GM12878 (cell line): ENCODE data around the gene NLN. TPM values are rescaled to one million over a fixed set of nuclear protein-coding genes. Genes with fewer than 3 reads are reported as not detected.

ENCODE experiments used
- BCL11A ChIP-seq: IDR thresholded peaks from 2 replicates; pipeline ENCODE4 v1.6.1; 2011; ENCODE audit warnings: low read depth, low read length
- CHD2 ChIP-seq: IDR thresholded peaks from 2 replicates; pipeline ENCODE4 v1.6.1; 2011; ENCODE audit warnings: low read depth, low read length, improper control_type of control experiment, borderline replicate concordance
- CHD4 ChIP-seq: fragments of 200-600 bp; sonication (generic); IDR thresholded peaks from 2 replicates; pipeline ENCODE4 v1.6.1; 2016; ENCODE audit warnings: mild to moderate bottlenecking
- CREB1 ChIP-seq: IDR thresholded peaks from 2 replicates; pipeline ENCODE4 v1.6.1; 2012; ENCODE audit warnings: low read depth, mild to moderate bottlenecking, inconsistent platforms
- CREM ChIP-seq: IDR thresholded peaks from 2 replicates; pipeline ENCODE4 v1.6.1; 2014; ENCODE audit warnings: antibody characterized with exemption, low read depth
- DPF2 ChIP-seq: fragments of 450-650 bp; IDR thresholded peaks from 2 replicates; pipeline ENCODE4 v1.6.1; 2017; ENCODE audit warnings: mild to moderate bottlenecking
- EED ChIP-seq: sonication (generic); IDR thresholded peaks from 2 replicates; pipeline ENCODE4 v1.6.1; 2016; ENCODE audit warnings: antibody characterized with exemption, low read depth
- ESRRA ChIP-seq: IDR thresholded peaks from 2 replicates; pipeline ENCODE4 v1.6.1; 2012; ENCODE audit warnings: mild to moderate bottlenecking, low read length, improper control_type of control experiment
- EZH2 ChIP-seq: IDR thresholded peaks from 2 replicates; pipeline ENCODE4 v1.6.1; 2012; ENCODE audit warnings: low read depth, mild to moderate bottlenecking, control low read depth, inconsistent platforms, low read length, borderline replicate concordance; ENCODE audit not compliant: control insufficient read depth
- IKZF2 ChIP-seq, 2 experiments: fragments of 450-650 bp; IDR thresholded peaks; 2 replicates each; pipeline ENCODE4 v1.6.1; 2017; ENCODE audit warnings: mild to moderate bottlenecking in 2 of 2, moderate library complexity in 2 of 2
- KLF5 ChIP-seq: fragments of 450-650 bp; IDR thresholded peaks from 2 replicates; pipeline ENCODE4 v1.6.1; 2014; ENCODE audit warnings: mild to moderate bottlenecking; ENCODE audit not compliant: partially characterized antibody
- MTA2 ChIP-seq: fragments of 450-650 bp; IDR thresholded peaks from 2 replicates; pipeline ENCODE4 v1.6.1; 2016; ENCODE audit warnings: low read depth, mild to moderate bottlenecking, moderate library complexity
- MTA3 ChIP-seq: IDR thresholded peaks from 2 replicates; pipeline ENCODE4 v1.6.1; 2012; ENCODE audit warnings: low read length, inconsistent platforms, borderline replicate concordance
- NFIC ChIP-seq: IDR thresholded peaks from 2 replicates; pipeline ENCODE4 v1.6.1; 2012; ENCODE audit warnings: low read depth, mild to moderate bottlenecking, inconsistent platforms, low read length, moderate library complexity
- PML ChIP-seq: IDR thresholded peaks from 2 replicates; pipeline ENCODE4 v1.6.1; 2012; ENCODE audit warnings: low read length, inconsistent platforms
- SMAD5 ChIP-seq: IDR thresholded peaks from 2 replicates; pipeline ENCODE4 v1.6.1; 2016; ENCODE audit warnings: antibody characterized with exemption, low read depth
- SMARCA5 ChIP-seq: fragments of 450-650 bp; IDR thresholded peaks from 2 replicates; pipeline ENCODE4 v1.6.1; 2017; ENCODE audit warnings: mild to moderate bottlenecking
- TCF12 ChIP-seq: IDR thresholded peaks from 2 replicates; pipeline ENCODE4 v1.6.1; 2011; ENCODE audit warnings: low read depth, mild to moderate bottlenecking, low read length
- ZNF217 ChIP-seq: fragments of 450-650 bp; IDR thresholded peaks from 2 replicates; pipeline ENCODE4 v1.6.1; 2017; ENCODE audit warnings: antibody characterized with exemption, mild to moderate bottlenecking
- polyA plus RNA-seq, 11 experiments: library from polyadenylated mRNA; depleted of rRNA in 4 of 11; unstranded in 6 of 11; stranded (reverse) in 5 of 11; fragments of >200 nt; fragmentation: Nextera tagmentation in 4 of 11; fragmentation: Illumina TruSeq in 1 of 11; extraction: Ambion mirVana in 4 of 11; extraction: Trizol in 1 of 11; gene quantifications; 1 replicate in 1 of 11; 2 replicates in 10 of 11; pipeline versions ENCODE4 v1.2.1 to v1.2.3, GENCODE V29; 2011 to 2016; ENCODE audit warnings: inconsistent platforms in 2 of 11, missing spikeins in 2 of 11, low read depth in 1 of 11
- total RNA-seq, 4 experiments: library from RNA; depleted of rRNA in 3 of 4; stranded (reverse); fragments of >200 nt in 3 of 4; fragmentation: Illumina TruSeq in 1 of 4; extraction: Trizol in 1 of 4; gene quantifications; 2 replicates each; pipeline versions ENCODE4 v1.2.1 to v1.2.3, GENCODE V29; 2013 to 2021
- TF ChIP-seq, protein P1 (sequence below): fragments of 450-650 bp; IDR thresholded peaks from 2 replicates; pipeline ENCODE4 v1.6.1; 2017; ENCODE audit warnings: mild to moderate bottlenecking, moderate library complexity
- TF ChIP-seq, protein P2 (sequence below): IDR thresholded peaks from 2 replicates; pipeline ENCODE4 v1.6.1; 2012; ENCODE audit warnings: low read length, inconsistent platforms
- TF ChIP-seq, protein P3 (sequence below): fragments of 450-650 bp; IDR thresholded peaks from 2 replicates; pipeline ENCODE4 v1.6.1; 2017; ENCODE audit warnings: borderline replicate concordance
- TF ChIP-seq, protein P4 (sequence below): IDR thresholded peaks from 2 replicates; pipeline ENCODE4 v1.6.1; 2011; ENCODE audit warnings: borderline replicate concordance, low read depth, mild to moderate bottlenecking, moderate library complexity, low read length; ENCODE audit not compliant: insufficient read depth, poor library complexity, severe bottlenecking

NLN gene
- total and polyA plus RNA-seq, 10 of the 15 experiments (the other 5 are each of a cell fraction or from before 2014, with no cell fraction given): 6.8 to 56.9 (median 33.3) TPM

DNA sequence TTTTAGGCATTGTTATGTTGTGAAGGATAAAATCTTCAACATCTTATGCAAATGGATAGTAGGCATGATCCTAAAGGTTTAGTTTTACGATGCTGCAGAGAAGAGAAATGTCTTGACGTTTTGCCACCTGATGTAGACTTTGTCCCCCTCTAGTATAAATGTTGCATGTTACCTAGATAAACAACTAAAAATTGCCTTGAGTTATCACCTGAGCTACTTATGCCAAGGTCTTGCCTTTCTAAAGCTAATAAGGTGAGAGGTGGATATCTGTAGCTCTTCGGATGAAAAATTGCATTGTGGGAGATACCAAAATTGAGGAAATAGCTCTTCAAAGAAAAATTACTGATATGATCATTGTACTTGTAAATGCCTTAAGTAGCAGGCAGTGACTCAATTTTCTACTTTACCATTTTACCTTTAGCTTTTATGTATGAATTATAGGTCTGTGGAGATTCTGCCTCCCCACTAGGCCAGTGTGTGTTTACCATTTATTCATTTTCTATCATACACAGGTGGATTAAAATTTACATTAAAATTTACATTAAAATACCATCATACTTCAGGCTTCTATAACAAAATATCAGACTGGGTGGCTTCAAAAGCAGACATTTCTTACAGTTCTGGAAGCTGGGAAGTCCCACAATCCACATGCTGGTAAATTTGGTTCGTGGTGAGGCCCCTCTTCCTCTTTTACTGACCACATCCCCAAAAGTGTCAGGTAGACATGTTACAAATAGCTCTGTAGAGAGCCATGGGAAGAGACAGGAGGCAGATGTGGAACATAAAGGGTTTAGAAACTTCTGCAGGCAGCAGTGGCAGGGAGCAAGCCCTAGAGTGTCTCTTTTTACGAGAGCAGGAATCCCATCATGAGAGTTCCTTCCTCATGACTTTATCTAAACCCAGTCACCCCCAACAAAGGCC, 103.7 kb downstream of the NLN start (continued):
- TF ChIP-seq, protein P1, sequence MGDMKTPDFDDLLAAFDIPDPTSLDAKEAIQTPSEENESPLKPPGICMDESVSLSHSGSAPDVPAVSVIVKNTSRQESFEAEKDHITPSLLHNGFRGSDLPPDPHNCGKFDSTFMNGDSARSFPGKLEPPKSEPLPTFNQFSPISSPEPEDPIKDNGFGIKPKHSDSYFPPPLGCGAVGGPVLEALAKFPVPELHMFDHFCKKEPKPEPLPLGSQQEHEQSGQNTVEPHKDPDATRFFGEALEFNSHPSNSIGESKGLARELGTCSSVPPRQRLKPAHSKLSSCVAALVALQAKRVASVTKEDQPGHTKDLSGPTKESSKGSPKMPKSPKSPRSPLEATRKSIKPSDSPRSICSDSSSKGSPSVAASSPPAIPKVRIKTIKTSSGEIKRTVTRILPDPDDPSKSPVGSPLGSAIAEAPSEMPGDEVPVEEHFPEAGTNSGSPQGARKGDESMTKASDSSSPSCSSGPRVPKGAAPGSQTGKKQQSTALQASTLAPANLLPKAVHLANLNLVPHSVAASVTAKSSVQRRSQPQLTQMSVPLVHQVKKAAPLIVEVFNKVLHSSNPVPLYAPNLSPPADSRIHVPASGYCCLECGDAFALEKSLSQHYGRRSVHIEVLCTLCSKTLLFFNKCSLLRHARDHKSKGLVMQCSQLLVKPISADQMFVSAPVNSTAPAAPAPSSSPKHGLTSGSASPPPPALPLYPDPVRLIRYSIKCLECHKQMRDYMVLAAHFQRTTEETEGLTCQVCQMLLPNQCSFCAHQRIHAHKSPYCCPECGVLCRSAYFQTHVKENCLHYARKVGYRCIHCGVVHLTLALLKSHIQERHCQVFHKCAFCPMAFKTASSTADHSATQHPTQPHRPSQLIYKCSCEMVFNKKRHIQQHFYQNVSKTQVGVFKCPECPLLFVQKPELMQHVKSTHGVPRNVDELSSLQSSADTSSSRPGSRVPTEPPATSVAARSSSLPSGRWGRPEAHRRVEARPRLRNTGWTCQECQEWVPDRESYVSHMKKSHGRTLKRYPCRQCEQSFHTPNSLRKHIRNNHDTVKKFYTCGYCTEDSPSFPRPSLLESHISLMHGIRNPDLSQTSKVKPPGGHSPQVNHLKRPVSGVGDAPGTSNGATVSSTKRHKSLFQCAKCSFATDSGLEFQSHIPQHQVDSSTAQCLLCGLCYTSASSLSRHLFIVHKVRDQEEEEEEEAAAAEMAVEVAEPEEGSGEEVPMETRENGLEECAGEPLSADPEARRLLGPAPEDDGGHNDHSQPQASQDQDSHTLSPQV: no peak
- 0 out of 2 replicates have a peak, but pooled peaks have one; percentile 33 for TF ChIP-seq CHD2
- TF ChIP-seq NFIC: peak; percentile 95
- peak; percentile 96 for TF ChIP-seq EED
- peak; percentile 81 for TF ChIP-seq CREM
- peak; percentile 92 for TF ChIP-seq DPF2
- 0 out of 2 replicates have a peak, but pooled peaks have one; percentile 62 for TF ChIP-seq TCF12
- TF ChIP-seq EZH2: no peak
- TF ChIP-seq, protein P2, sequence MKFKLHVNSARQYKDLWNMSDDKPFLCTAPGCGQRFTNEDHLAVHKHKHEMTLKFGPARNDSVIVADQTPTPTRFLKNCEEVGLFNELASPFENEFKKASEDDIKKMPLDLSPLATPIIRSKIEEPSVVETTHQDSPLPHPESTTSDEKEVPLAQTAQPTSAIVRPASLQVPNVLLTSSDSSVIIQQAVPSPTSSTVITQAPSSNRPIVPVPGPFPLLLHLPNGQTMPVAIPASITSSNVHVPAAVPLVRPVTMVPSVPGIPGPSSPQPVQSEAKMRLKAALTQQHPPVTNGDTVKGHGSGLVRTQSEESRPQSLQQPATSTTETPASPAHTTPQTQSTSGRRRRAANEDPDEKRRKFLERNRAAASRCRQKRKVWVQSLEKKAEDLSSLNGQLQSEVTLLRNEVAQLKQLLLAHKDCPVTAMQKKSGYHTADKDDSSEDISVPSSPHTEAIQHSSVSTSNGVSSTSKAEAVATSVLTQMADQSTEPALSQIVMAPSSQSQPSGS: peak; percentile 81
- peak; percentile 97 to 98 for TF ChIP-seq IKZF2 (IDR thresholded peaks at IDR 0.05)
- TF ChIP-seq, protein P3, sequence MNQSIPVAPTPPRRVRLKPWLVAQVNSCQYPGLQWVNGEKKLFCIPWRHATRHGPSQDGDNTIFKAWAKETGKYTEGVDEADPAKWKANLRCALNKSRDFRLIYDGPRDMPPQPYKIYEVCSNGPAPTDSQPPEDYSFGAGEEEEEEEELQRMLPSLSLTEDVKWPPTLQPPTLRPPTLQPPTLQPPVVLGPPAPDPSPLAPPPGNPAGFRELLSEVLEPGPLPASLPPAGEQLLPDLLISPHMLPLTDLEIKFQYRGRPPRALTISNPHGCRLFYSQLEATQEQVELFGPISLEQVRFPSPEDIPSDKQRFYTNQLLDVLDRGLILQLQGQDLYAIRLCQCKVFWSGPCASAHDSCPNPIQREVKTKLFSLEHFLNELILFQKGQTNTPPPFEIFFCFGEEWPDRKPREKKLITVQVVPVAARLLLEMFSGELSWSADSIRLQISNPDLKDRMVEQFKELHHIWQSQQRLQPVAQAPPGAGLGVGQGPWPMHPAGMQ: no peak
- no peak for TF ChIP-seq SMARCA5
- peak; percentile 65; the same call in 1 of the 2 replicates for TF ChIP-seq MTA3
- peak; percentile 62; the same call in 1 of the 2 replicates for TF ChIP-seq PML
- TF ChIP-seq MTA2: peak; percentile 75
- no peak for TF ChIP-seq CHD4
- TF ChIP-seq SMAD5: no peak
- TF ChIP-seq BCL11A: peak; percentile 84
- 0 out of 2 replicates have a peak, but pooled peaks have one; percentile 32 for TF ChIP-seq ZNF217
- no peak for TF ChIP-seq KLF5
- TF ChIP-seq, protein P4, sequence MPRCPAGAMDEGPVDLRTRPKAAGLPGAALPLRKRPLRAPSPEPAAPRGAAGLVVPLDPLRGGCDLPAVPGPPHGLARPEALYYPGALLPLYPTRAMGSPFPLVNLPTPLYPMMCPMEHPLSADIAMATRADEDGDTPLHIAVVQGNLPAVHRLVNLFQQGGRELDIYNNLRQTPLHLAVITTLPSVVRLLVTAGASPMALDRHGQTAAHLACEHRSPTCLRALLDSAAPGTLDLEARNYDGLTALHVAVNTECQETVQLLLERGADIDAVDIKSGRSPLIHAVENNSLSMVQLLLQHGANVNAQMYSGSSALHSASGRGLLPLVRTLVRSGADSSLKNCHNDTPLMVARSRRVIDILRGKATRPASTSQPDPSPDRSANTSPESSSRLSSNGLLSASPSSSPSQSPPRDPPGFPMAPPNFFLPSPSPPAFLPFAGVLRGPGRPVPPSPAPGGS: no peak
- 0 out of 2 replicates have a peak, but pooled peaks have one; percentile 11 for TF ChIP-seq CREB1
- no peak for TF ChIP-seq ESRRA
